Stimulated activated CD4-positive, alpha-beta T cell treated with anti-CD3 and anti-CD28 coated beads, TNF-alpha, amount 100 ng/mL, for 24 hours (primary cell): ENCODE measurements around the gene DSC1.
"Not testable (repeated sequence)": the region's sequence is repeated elsewhere in the genome, so short reads cannot be mapped to it uniquely, and the experiment has no call there.

Experiments used
- DNase-seq, 3 experiments: peaks; one replicate each; pipeline ENCODE4 v3.0.0-alpha.2; 2020; ENCODE audit warnings: low read depth in 3 of 3

Gene DSC1, protein sequence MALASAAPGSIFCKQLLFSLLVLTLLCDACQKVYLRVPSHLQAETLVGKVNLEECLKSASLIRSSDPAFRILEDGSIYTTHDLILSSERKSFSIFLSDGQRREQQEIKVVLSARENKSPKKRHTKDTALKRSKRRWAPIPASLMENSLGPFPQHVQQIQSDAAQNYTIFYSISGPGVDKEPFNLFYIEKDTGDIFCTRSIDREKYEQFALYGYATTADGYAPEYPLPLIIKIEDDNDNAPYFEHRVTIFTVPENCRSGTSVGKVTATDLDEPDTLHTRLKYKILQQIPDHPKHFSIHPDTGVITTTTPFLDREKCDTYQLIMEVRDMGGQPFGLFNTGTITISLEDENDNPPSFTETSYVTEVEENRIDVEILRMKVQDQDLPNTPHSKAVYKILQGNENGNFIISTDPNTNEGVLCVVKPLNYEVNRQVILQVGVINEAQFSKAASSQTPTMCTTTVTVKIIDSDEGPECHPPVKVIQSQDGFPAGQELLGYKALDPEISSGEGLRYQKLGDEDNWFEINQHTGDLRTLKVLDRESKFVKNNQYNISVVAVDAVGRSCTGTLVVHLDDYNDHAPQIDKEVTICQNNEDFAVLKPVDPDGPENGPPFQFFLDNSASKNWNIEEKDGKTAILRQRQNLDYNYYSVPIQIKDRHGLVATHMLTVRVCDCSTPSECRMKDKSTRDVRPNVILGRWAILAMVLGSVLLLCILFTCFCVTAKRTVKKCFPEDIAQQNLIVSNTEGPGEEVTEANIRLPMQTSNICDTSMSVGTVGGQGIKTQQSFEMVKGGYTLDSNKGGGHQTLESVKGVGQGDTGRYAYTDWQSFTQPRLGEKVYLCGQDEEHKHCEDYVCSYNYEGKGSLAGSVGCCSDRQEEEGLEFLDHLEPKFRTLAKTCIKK

DNA sequence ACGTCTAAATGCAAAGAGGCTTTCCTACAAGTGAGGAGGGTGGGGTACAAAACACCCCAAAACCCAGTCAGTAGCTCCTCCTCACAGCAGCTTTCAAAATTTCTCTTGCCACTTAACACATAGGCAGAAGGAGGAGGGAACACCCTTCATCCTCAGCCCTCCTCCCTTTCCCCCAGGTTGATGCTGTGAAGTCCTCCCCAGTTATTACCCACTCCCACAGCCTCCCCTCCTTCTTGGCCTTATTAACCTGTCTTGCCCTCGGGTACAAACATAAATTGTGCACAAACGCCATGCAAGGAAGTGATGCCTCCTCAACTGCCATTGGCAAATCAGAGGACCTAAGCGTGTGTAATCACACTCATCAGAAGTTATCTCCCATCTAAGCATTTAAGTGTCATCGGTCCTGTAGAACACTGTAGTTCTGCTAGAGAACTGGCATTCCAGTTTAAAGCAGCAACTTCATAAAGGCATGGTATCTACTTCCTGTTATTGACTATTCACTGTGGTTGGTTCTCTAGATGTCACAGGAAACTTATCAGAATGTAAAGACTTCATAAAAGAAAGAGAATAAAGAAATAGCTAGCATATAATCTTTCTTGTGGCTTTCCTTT is at the start of gene DSC1:
TSS of gene DSC1 (minus strand) at position 32 of the 611 bp plus-strand sequence. CDS start 262 bp downstream, outside the sequence.
- no peak for DNase-seq

DNA sequence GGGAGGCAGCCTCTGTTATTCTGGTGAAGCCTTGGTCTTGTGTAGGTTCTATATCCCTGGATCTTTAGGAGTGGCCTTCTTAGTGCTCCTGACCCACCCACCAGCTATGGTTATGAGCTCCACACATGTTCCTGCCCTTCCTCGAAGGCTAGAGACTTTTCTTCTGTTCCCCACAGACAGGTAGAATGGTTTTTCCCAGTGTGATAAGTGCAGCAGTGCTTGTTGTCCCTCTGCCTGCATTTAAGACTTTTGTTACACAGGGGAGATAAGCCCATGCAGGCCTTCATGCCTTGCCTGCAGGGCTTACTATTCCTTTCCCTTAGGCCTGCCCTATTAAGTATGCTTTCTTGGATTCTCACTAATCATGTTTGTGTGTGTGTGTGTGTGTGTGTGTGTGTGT is 48.4 kb upstream of the DSC1 start:
- DNase-seq, result no peak

DNA sequence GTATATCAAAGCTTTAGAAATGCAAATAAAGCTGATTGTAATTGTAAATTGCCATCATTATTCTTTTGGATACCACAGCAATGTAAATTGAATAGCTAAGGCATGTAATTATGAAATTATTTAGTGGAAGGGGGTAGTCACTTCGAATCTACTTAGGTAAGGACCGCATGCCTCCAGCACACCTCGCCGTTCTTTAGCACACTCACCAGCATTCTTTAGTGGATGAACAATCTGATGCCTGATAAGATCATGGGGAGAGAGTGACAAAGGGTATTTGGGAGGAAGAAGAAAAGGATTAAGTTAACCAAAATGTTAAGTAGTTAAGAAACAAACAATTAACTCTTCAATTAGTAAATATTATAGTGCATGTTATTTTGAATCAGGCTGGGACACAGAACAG is 46.4 kb upstream of the DSC1 start:
- DNase-seq, result no peak

DNA sequence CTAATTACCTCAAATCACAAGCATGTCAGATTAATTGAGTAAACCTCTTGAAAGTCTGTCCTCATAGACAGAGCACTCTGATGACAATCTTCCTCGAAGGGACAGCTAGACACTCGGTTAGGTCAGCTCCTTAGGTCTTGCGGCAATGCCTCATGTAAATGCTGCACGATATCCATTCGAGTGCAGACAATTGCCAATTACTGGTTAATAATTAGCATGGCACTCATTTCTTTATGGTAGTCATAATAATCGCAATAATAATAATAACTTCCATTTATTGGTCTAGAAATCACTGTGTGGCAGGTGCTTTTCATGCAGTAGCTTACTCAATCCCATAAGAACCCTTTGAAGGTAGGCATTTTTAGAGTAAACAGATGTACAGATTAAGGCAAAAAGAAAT is 44.7 kb upstream of the DSC1 start:
- DNase-seq, result no peak

DNA sequence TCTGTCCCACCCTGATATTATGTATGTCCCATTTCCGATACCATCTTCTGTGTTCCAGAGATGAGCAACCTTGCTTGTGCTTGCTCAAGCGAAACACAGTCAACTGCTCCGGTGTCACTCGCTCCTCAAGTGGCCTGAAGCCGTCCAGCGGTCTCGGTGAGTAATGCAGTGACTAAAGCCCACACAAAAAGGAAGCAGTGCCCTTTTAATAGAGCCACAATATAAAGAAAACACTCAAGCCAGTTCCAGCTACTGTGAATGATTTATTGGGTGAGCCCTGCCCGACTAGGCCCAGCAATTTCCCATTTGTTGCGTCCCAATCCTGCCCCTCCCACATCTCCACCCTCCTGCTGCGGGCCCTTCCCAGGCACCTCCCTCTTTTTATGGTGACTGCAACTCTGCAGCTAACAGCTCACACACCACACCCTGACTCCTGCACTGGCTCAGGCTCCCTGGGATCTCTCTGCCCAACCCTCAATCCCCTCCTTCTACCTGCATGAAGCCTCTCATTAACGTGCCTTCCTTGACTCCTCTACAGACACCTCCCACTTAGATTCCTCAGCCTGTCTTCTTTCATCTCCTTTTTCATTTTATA is 44.2 kb upstream of the DSC1 start:
- DNase-seq, result no peak

DNA sequence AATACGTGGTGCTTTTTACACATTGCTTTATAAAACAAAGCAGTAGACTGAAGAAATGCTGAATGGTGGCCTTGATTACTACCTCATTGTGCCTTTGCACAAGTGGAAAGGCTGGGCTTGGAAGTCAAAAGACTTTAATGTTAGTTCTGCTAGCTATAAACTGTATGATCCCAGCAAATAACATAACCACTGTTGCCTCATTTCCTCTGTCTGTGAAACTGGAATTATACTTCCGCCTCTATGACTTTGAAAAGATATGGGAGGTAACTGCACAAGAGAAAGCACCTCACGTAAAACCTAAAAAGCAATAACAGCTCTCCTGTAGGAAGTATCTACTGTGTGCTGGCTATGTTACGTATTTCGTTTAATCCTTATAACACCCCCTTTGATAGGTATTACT is 43.4 kb upstream of the DSC1 start:
- DNase-seq, result no peak

DNA sequence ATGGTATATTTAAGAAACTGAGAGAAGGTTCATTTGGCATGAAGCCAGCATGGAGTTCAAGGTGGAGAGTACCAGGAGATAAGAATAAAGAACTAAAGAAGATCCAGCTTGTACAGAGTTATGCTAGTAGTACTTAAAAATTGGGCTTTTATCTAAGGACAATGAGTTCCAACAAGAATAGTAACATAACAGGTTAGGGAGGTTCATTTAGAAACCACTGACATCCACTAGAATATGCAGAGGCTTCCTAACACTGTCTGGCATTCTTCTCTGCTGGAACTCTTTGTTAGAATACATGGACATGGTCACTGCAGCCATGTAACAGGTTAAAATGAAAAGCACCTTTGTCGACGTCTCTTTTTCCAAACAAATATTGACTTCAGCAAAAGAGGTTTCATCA is 42.6 kb upstream of the DSC1 start:
- no peak for DNase-seq

DNA sequence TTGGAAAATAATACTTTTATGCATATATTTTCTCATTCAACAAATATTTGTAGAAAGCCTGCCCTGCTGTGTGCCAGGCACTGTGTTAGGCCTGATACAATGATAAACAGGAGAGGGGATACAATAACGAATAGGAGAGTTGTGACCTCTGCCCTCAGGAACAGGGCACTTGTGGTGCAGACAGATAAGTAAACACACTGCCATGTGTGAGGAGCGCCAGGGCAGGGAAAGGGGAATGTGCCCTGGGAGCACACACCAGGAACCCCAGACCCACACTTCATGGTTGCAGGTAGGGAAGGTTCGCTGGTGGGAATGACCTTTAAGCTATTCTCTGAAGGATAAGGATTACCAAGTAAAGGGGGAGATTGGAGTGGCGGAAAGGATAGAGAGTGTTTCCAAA is 42.2 kb upstream of the DSC1 start:
- no peak for DNase-seq

DNA sequence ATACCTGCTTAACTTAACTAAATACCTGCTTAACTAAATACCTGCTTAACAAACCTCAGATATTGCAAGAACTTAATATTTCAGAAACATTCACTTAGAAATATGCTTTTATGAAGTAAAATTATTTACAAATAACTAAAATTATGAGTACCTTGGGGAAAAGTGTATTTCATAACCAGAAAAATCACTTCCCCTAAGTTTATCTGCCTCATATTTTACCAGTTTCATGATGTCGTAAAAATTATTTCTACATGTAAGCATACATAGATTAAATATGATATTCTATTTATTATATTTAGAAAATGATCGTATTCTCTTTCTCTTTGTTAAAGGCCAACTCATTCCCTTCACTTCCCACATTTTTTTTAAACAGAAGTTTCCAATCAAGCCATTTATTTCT is 41.5 kb upstream of the DSC1 start:
- no peak for DNase-seq

DNA sequence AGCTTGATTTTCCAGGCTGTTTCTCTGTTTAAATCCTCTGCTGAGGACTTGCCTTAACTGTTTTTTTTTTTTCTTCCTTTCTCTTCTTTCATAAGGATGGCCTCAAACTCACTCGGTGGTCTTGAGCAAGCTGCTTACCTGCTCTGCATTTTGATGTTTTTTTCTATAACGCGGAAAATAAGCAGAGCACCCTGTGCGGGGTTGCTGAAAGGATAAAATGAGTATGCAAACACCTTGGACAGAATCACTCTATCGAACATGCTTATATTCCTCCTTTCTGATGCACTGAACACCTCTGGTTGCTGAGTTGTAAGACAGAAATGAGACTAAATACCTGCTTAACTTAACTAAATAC is 41.1 kb upstream of the DSC1 start:
- no peak for DNase-seq

DNA sequence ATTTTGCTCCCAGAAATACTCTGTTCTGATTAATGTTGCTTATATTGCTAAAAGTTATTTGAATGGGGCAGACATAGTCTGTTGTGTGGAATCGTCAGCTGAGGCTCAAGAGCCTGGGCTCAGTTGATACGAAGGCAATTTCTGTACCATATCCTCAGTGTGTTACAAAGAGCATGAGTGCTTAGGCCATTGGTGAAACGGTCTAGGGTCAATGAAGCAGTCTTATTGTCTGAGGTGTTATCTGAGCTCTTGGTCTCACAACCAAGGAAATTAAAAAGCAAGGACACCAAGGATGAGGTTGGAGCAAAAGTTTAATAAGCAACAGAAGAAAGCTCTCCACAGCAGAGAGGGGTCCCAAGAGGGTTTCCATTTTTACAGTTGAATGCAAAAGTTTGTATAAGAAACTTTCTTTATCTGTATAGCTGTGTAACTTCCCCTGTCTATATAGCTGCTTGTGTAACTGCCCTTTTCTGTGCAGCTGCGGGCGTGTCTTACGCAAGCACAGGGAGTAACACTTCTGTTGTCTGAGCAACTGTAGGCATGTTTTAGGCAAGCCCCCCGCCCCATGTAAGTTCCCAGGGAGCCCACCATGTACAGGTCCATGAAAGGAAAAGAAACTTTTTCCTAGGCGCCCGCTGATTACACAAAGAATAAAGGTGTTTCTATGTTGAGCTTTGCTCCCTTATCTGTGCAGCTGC is 40.6 kb upstream of the DSC1 start:
- DNase-seq, result no peak

DNA sequence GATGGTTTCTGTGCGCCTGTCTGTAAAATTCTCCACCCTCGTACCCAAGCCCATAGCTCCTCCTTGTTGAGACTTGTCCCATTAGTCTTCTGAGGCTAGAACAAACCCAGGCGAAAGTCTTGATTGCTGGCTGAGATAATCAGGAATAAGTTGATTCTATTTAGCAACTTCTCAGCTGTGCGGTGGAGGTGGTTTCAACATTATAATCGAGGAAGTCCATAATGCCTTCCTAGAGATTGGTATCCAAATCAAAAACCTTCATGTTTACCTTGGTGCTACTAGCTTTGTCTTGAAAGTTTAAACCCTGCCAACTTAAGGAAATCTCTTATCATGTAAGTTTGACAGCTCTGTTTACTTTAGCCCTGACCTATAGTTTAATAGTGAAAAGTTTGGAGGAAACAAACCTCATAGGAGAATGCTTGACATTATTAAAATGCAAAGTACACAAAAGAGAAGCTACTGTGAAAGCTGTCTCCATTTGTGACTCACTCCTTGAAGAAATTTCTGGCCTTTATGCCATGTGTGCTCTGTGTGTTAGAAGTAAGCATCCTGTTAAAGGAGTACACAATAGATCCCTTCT is 36.6 kb upstream of the DSC1 start:
- DNase-seq, result no peak

DNA sequence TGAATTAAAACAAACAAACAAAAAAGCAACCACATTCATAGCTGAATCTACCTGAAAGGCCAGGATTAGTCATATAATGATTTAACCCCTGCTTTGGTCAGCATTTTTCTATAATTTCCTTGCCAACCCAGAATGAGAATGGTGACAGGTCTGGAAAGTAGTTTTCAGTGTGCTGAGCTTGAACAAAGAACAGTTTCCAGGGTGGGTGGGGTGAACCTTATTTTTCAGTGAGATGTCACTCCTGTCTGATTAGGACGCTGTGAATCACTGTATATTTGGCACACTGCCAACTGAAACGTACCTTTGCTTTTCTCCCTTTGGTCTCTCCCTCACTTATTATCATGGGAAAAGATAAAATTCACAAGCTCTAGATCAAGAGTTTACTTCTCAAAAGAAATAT is 35.0 kb upstream of the DSC1 start:
- DNase-seq, result no peak

DNA sequence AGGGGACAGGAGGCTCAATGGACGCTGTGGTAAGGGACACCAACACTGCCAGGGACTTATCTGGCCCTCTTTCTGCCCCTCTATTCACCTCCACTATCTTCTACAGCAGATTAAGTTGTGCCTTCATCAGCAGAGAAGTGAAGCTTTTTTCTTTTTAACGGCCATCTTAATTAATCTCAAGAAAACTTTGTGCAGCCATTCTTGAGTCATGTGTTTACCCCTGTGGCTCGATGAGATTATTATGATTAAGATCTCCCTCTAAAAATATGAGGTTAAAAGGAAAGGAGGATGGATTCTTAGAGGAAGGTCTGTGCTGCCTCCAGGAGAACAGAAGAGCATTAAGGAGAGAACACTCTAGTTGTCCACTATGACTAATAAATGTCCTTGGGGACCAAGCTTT is 32.4 kb upstream of the DSC1 start:
- no peak for DNase-seq

DNA sequence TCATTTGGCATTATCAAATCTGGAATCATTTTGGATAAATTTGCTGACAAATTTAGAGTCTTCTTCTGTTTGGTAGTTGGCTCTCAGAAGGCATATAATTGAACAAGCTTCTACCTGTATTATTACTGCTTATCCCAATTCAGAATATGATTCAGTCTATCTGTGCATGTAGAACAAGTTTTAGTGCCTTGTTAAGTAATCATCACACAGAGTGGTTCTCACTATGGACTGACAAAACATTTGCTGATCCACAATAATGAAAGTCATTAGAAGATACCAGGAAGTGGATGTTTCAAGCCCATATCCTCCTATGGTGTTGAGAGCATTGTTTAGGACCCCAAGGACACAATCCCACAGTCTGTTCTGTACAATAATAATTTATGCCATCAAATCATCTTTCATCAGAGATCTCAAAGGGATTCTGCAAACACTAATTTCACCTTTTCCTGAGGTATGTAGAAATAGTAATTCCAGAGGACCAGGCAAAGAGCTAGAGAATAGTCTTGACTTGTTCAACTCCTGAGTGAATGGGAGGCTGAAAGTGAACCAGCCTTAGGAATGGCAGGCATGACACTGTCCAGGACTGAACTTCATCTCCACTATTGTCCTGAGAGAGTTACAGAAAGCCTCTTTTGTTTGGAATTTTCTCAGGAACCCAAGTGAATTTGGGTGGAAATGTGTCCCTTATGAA is 29.6 kb upstream of the DSC1 start:
- no peak for DNase-seq

DNA sequence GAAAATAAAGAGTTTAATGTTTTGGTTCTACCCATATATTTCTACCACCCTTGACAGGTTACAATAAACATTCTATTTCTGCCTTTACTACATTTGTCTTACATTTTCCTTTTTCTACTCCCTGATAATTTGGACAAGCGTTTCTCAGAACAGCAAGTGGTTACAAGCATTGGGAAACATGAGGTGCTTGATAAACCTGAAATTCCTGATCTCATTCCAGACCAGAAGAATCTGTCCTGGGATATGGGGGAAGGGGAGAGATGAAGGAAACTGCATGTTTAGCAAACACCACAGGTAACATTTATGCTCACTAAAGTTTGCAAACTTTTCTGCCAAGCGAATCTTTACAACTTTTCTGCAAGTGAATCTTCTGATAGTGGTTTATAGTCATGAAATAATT is 28.3 kb upstream of the DSC1 start:
- DNase-seq, result no peak

DNA sequence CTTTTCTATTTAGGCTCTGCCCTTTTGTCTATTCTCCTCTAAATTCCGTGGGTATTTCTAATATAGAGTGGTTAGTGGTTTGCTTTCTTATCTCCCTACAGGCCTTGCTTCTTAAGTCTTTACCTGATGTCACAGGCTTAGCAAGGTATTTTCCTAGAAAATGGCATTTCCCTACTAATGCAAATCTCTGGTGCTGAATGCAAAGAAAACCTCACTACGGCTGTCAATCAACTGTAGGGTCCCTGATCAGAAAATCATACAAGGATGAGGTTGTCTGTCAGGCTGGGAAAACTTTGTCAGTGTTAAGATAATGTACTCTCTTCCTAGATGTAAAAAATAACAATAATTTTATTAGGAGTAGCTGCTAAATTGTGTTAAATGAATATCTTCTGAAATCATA is 27.1 kb upstream of the DSC1 start:
- no peak for DNase-seq

DNA sequence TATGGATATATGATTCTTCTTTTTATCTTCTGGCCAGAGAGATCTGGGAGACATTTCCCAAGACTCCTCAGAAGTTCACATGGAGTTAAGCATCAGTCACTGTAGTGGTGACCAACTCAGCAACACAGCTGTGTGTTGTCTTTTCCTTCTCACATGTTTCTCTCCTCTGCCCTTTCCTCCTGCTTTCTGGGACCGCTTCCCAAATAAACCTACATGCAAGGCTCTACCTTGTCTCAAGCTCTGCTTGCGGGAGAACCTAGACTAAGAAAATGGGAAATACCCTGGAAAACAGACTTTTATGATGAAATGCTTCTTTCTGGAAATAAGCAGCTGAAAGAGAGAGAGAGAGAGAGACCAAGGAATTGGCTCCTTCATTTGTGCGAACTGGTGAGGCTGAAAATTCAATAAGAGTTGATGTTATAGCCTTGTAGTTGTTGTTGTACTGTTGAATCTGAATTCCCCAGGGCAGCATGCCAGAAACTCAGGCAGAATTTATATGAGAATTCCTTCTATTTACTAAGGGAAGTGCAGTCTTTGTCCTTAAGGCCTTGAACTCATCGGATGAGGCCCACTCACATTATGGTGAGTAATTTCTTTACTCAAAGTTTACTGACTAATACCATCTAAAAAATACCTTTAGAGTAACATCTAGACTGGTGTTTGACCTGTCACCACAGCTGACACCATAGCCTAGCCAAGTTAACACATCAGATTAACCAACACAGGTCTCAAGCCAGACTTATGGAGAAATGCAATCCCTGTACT is 22.7 kb upstream of the DSC1 start:
- DNase-seq, result no peak

DNA sequence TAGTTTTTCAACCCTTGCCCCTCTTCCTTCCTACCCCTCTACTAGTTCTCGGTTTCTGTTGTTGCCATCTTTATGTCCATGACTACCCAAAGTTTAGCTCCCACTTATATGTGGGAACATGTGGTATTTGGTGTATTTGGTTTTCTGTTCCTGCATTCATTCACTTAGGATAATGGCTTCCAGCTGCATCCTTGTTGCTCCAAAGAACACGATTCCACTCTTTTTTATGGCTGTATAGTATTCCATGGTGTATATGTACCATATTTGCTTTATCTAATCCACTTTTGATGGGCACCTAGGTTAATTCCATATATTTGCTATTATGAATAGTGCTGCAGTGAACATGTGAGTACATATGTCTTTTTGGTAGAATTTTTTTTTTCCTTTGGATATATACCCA is 20.6 kb upstream of the DSC1 start:
- DNase-seq, result no peak

DNA sequence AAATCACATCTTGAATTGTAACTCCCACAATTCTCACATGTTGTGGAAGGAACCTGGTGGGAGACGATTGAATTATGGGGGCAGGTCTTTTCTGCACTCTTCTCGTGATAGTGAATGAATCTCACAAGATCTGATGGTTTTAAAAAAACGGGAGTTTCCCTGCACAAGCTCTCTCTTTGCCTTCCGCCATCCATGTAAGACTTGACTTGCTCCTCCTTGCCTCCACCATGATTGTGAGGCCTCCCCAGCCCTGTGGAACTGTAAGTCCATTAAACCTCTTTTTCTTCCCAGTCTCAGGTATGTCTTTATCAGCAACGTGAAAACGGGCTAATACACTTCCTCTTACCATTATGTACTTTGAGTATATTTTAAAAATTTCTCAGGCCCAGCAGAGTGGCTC is 14.7 kb upstream of the DSC1 start:
- not testable (repeated sequence) for DNase-seq
